Esophagus squamous epithelium (tissue), 5 donors: Measurements from ENCODE around the gene CCDC102B. TPM values are rescaled to one million over a fixed set of nuclear protein-coding genes. Genes with fewer than 3 reads are reported as not detected.

Experiments
- DNase-seq: peaks from one replicate; lab custom pipeline; 2025; lab: John Stamatoyannopoulos, UW
- H3K27ac ChIP-seq, 4 donors: fragments of 200-600 bp; sonication (generic); one replicate each; pipeline ENCODE4 v1.5.1; 2016 to 2019; ENCODE audit warnings: mild to moderate bottlenecking in 1 of 4
- H3K27me3 ChIP-seq, 4 donors: fragments of 200-600 bp; sonication (generic); 1 replicate in 3 of 4; 2 replicates in 1 of 4; pipeline versions ENCODE4 v1.5.1 to v1.6.0; 2017 to 2021; ENCODE audit warnings: antibody characterized with exemption in 1 of 4
- H3K36me3 ChIP-seq, 3 donors: fragments of 200-600 bp; sonication (generic); one replicate each; pipeline ENCODE4 v1.5.1; 2016 to 2019
- H3K4me1 ChIP-seq, 3 donors: fragments of 200-600 bp; sonication (generic); one replicate each; pipeline ENCODE4 v1.5.1; 2017 to 2019
- H3K4me3 ChIP-seq, 4 donors: fragments of 200-600 bp; sonication (generic); 1 replicate in 3 of 4; 2 replicates in 1 of 4; pipeline ENCODE4 v1.5.1; 2016 to 2019; ENCODE audit warnings: mild to moderate bottlenecking in 2 of 4, moderate library complexity in 1 of 4
- H3K9me3 ChIP-seq, 3 donors: fragments of 200-600 bp; sonication (generic); one replicate each; pipeline ENCODE4 v1.5.1; 2016 to 2019
- CTCF ChIP-seq, 6 experiments: fragments of 450-650 bp in 4 of 6; fragments of 200-600 bp in 2 of 6; sonication (generic) in 2 of 6; IDR thresholded peaks; one replicate each; pipeline ENCODE4 v1.5.1; 2016 to 2019; ENCODE audit warnings: antibody characterized with exemption in 6 of 6, mild to moderate bottlenecking in 4 of 6, moderate library complexity in 4 of 6
- POLR2A ChIP-seq, 4 donors: fragments of 450-650 bp; IDR thresholded peaks; one replicate each; pipeline ENCODE4 v1.6.1; 2017; ENCODE audit warnings: antibody characterized with exemption in 4 of 4, mild to moderate bottlenecking in 4 of 4, moderate library complexity in 3 of 4
- WGBS, 2 donors: methylation state at CpG; one replicate each; pipeline ENCODE4 v1.1.5; 2018; 5-methylcytosine and 5-hydroxymethylcytosine counted together
- intact Hi-C: fragments of 100-400 bp; cut with DNase I; formaldehyde crosslinking; loops from one replicate; pipeline ENCODE4 v1.15.0; 2022
- total RNA-seq, 4 donors: library from RNA; depleted of rRNA; stranded (reverse); fragments of >200 nt; gene quantifications; one replicate each; pipeline ENCODE4 v1.1.0, GENCODE V29; 2016
- donor health status: DM: yes; HTN: yes; CAD: no.

Gene CCDC102B
- total RNA-seq, 4 donors from 2014 or later, result 0.27 to 3.8 (median 2.8) TPM

GRCh38 chr18:69008538-69008937 lies 210.7 kb downstream of the CCDC102B start:
- Histone ChIP-seq H3K27ac (no peak overlapping the region), H3K27me3 (no peaks in the 10 kb centered on the region), H3K9me3 (no peaks in the 10 kb centered on the region), H3K36me3 (no peaks in the 10 kb centered on the region), H3K4me3 (no peak overlapping the region), H3K4me1 (no peaks in the 10 kb centered on the region)
- intact Hi-C loops, result no loop called here
- DNase-seq, result no peak
- WGBS, 2 donors, result 71 to 84% methylated on average over 5 of the region's 5 CpGs
- TF ChIP-seq CTCF (IDR thresholded peaks at IDR 0.05), result no peak
- TF ChIP-seq POLR2A (IDR thresholded peaks at IDR 0.05), result no peak

GRCh38 chr18:69021211-69021805 lies 223.4 kb downstream of the CCDC102B start:
- H3K36me3 ChIP-seq, result no peaks in the 10 kb centered on the region
- WGBS, 2 donors, result 66 to 73% methylated on average over 8 of the region's 8 CpGs
- intact Hi-C loops, result no loop called here

GRCh38 chr18:69022426-69022825 lies 224.5 kb downstream of the CCDC102B start:
- intact Hi-C loops, result no loop called here

More at GRCh38 chr18:69021211-69021805, 223.4 kb downstream of the CCDC102B start:
- H3K4me3 ChIP-seq, result no peak overlapping the region
- no peak for TF ChIP-seq POLR2A (IDR thresholded peaks at IDR 0.05)
- no peak for TF ChIP-seq CTCF (IDR thresholded peaks at IDR 0.05)
- H3K27ac ChIP-seq, result no peak overlapping the region
- H3K9me3 ChIP-seq, result no peaks in the 10 kb centered on the region
- DNase-seq, result no peak
- no peaks in the 10 kb centered on the region for H3K4me1 ChIP-seq
- H3K27me3 ChIP-seq, result no peaks in the 10 kb centered on the region

GRCh38 chr18:69031571-69031970 lies 233.7 kb downstream of the CCDC102B start:
- no peak for DNase-seq
- intact Hi-C loops, result no loop called here
- Histone ChIP-seq H3K9me3 (no peaks in the 10 kb centered on the region), H3K36me3 (no peaks in the 10 kb centered on the region), H3K4me3 (no peak overlapping the region), H3K4me1 (no peaks in the 10 kb centered on the region), H3K27me3 (no peaks in the 10 kb centered on the region), H3K27ac (no peak overlapping the region)
- WGBS, 2 donors, result 67 to 86% methylated on average over 1 of the region's 1 CpG
- TF ChIP-seq CTCF (IDR thresholded peaks at IDR 0.05) (no peak), POLR2A (IDR thresholded peaks at IDR 0.05) (no peak)

More at GRCh38 chr18:69022426-69022825, 224.5 kb downstream of the CCDC102B start:
- Histone ChIP-seq H3K4me1 (no peaks in the 10 kb centered on the region), H3K36me3 (no peaks in the 10 kb centered on the region), H3K27me3 (no peaks in the 10 kb centered on the region), H3K27ac (no peak overlapping the region), H3K9me3 (no peaks in the 10 kb centered on the region), H3K4me3 (no peak overlapping the region)
- TF ChIP-seq POLR2A (IDR thresholded peaks at IDR 0.05) (no peak), CTCF (IDR thresholded peaks at IDR 0.05) (no peak)
- 60 to 63% methylated on average over 1 of the region's 1 CpG for WGBS, 2 donors
- DNase-seq, result no peak

- Histone ChIP-seq H3K36me3 (no peaks in the 10 kb centered on the region), H3K27me3 (no peaks in the 10 kb centered on the region), H3K4me1 (no peaks in the 10 kb centered on the region), H3K4me3 (no peak overlapping the region), H3K27ac (no peak overlapping the region), H3K9me3 (no peaks in the 10 kb centered on the region)
- DNase-seq, result no peak
- TF ChIP-seq CTCF (IDR thresholded peaks at IDR 0.05) (no peak), POLR2A (IDR thresholded peaks at IDR 0.05) (no peak)
- intact Hi-C loops, result no loop called here
Observed at GRCh38 chr18:69032009-69032408, 234.1 kb downstream of the CCDC102B start.
